Measurements from ENCODE around the gene TYROBP. TPM values are rescaled to one million over a fixed set of nuclear protein-coding genes. Genes with fewer than 3 reads are reported as not detected.
A peak's percentile ranks its signal among the peaks of the same experiment; 100 is the strongest.

The TYROBP gene
- total RNA-seq, 1 donor: not detected

DNA sequence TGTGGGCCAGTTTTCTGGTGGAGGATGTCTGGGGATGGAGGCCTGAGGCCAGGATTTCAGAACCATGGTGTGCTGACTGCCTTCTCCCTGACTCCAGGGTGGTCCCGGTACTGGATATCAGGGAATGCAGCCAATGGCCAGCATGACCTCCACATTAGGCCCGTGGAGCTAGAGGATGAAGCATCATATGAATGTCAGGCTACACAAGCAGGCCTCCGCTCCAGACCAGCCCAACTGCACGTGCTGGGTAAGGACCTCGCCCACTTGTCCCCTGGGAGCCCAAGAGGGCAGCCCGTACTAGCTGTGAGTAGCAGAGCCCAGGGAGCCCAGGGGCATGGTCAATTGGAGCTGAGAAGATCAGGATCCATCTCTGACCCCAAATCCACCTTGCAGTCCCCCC lies 49.8 kb downstream of the TYROBP start:
- TF ChIP-seq, protein P1, sequence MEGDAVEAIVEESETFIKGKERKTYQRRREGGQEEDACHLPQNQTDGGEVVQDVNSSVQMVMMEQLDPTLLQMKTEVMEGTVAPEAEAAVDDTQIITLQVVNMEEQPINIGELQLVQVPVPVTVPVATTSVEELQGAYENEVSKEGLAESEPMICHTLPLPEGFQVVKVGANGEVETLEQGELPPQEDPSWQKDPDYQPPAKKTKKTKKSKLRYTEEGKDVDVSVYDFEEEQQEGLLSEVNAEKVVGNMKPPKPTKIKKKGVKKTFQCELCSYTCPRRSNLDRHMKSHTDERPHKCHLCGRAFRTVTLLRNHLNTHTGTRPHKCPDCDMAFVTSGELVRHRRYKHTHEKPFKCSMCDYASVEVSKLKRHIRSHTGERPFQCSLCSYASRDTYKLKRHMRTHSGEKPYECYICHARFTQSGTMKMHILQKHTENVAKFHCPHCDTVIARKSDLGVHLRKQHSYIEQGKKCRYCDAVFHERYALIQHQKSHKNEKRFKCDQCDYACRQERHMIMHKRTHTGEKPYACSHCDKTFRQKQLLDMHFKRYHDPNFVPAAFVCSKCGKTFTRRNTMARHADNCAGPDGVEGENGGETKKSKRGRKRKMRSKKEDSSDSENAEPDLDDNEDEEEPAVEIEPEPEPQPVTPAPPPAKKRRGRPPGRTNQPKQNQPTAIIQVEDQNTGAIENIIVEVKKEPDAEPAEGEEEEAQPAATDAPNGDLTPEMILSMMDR (IDR thresholded peaks at IDR 0.05; ENCODE audit: insufficient read depth, low read length): no peak
- no peak for DNase-seq (ENCODE audit: low read depth)
- H3K4me3 ChIP-seq (ENCODE audit: low read depth, low read length): no peak overlapping the region

DNA sequence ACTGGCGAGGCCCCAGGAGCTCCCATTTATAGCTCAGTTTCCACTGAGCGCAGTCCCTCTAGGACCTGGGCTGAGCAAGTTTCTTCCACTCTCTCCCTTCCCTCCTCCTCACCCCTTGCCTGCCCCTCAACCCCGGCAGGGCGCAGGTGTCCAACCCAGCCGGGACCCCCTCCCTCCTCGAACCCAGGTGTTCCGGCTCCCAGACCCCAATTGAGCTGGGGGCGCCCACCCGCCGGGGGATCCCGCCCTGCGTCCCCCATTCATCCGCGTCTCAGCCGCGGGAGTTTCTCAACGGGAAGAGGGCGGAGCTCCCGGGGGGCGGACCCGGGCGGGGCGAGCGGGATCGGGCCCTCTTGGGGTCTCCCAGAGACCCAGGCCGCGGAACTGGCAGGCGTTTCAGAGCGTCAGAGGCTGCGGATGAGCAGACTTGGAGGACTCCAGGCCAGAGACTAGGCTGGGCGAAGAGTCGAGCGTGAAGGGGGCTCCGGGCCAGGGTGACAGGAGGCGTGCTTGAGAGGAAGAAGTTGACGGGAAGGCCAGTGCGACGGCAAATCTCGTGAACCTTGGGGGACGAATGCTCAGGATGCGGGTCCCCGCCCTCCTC lies 51.4 kb downstream of the TYROBP start, which contains the start of gene KIRREL2:
KIRREL2 (plus strand) TSS at position 366 of the 604 bp plus-strand sequence; CDS start at position 575, 209 bp downstream.
- TF ChIP-seq, protein P1 (IDR thresholded peaks at IDR 0.05; ENCODE audit: insufficient read depth, low read length): no peak
- no peak for DNase-seq (ENCODE audit: low read depth)
- H3K4me3 ChIP-seq (ENCODE audit: low read depth, low read length): peak within 1 kb of the TSS; percentile 50

Small RNA genes lying within 50 kb of the gene (small RNA-seq; reads per million reads assigned to genes)
- gene AF038458.1: not detected
- not detected for gene RN7SL402P

Other genes starting within 250 kb of the TYROBP start
- gene UPK1A, start 241.8 kb downstream of the TYROBP start, total RNA-seq (ENCODE audit: low replicate concordance): not detected in 2 replicates
- gene ZBTB32, start 203.7 kb downstream of the TYROBP start, total RNA-seq (ENCODE audit: low replicate concordance): not detected in 2 replicates
- 6.8 and 14.9 TPM in 2 replicates for gene KMT2B, start 190.3 kb downstream of the TYROBP start, total RNA-seq (ENCODE audit: low replicate concordance)
- 1.3 and 1.9 TPM in 2 replicates for gene IGFLR1, start 165.8 kb downstream of the TYROBP start, total RNA-seq (ENCODE audit: low replicate concordance)
- 5.8 and 7.1 TPM in 2 replicates for gene U2AF1L4, start 162.9 kb downstream of the TYROBP start, total RNA-seq (ENCODE audit: low replicate concordance)
- gene PSENEN, start 162.6 kb downstream of the TYROBP start, total RNA-seq (ENCODE audit: low replicate concordance): 14.7 and 19.5 TPM in 2 replicates
- 5.4 and 15.3 TPM in 2 replicates for gene LIN37, start 159.7 kb downstream of the TYROBP start, total RNA-seq (ENCODE audit: low replicate concordance)
- 297 and 713 TPM in 2 replicates for gene HSPB6, start 151.3 kb downstream of the TYROBP start, total RNA-seq (ENCODE audit: low replicate concordance)
- gene PROSER3, start 150.1 kb downstream of the TYROBP start, total RNA-seq (ENCODE audit: low replicate concordance): 4.5 and 10.8 TPM in 2 replicates
- 5.3 and 7.4 TPM in 2 replicates for gene ARHGAP33, start 132.7 kb downstream of the TYROBP start, total RNA-seq (ENCODE audit: low replicate concordance)
- gene PRODH2, start 95.5 kb downstream of the TYROBP start, total RNA-seq (ENCODE audit: low replicate concordance): not detected in 2 replicates
- gene NPHS1, start 55.8 kb downstream of the TYROBP start, total RNA-seq (ENCODE audit: low replicate concordance): not detected in 2 replicates
- 0.25 TPM in 1 of 2 replicates, not detected in the other for gene KIRREL2, start 51.4 kb downstream of the TYROBP start, total RNA-seq (ENCODE audit: low replicate concordance)
- gene APLP1, start 39.7 kb downstream of the TYROBP start, total RNA-seq (ENCODE audit: low replicate concordance): 4.1 and 8.6 TPM in 2 replicates
- gene NFKBID, start 7.8 kb downstream of the TYROBP start, total RNA-seq (ENCODE audit: low replicate concordance): 2.5 and 3.7 TPM in 2 replicates
- gene HCST, start 5.8 kb downstream of the TYROBP start, total RNA-seq (ENCODE audit: low replicate concordance): 0.81 and 2.7 TPM in 2 replicates
- 5.9 and 9.3 TPM in 2 replicates for gene LRFN3, start 28.1 kb upstream of the TYROBP start, total RNA-seq (ENCODE audit: low replicate concordance)
- gene SDHAF1, start 86.9 kb upstream of the TYROBP start, total RNA-seq (ENCODE audit: low replicate concordance): 12.7 and 38.7 TPM in 2 replicates
- not detected in 2 replicates for gene SYNE4, start 100.5 kb upstream of the TYROBP start, total RNA-seq (ENCODE audit: low replicate concordance)
- gene ALKBH6, start 105.9 kb upstream of the TYROBP start, total RNA-seq (ENCODE audit: low replicate concordance): 14.2 and 15.5 TPM in 2 replicates
- 7.4 and 20.1 TPM in 2 replicates for gene CLIP3, start 124.6 kb upstream of the TYROBP start, total RNA-seq (ENCODE audit: low replicate concordance)
- gene THAP8, start 146.0 kb upstream of the TYROBP start, total RNA-seq (ENCODE audit: low replicate concordance): 2.5 and 4.1 TPM in 2 replicates
- 0.25 and 10.1 TPM in 2 replicates for gene WDR62, start 146.6 kb upstream of the TYROBP start, total RNA-seq (ENCODE audit: low replicate concordance)
- gene OVOL3, start 202.8 kb upstream of the TYROBP start, total RNA-seq (ENCODE audit: low replicate concordance): not detected in 2 replicates
- 33.2 and 37.9 TPM in 2 replicates for gene POLR2I, start 206.6 kb upstream of the TYROBP start, total RNA-seq (ENCODE audit: low replicate concordance)
- 83.6 and 164 TPM in 2 replicates for gene TBCB, start 207.2 kb upstream of the TYROBP start, total RNA-seq (ENCODE audit: low replicate concordance)
- gene CAPNS1, start 231.8 kb upstream of the TYROBP start, total RNA-seq (ENCODE audit: low replicate concordance): 55.1 and 398 TPM in 2 replicates
- gene COX7A1, start 244.2 kb upstream of the TYROBP start, total RNA-seq (ENCODE audit: low replicate concordance): 5.4 and 17.0 TPM in 2 replicates